H1 (cell line): ENCODE data around the gene SEMA4F. TPM values are rescaled to one million over a fixed set of nuclear protein-coding genes. Genes with fewer than 3 reads are reported as not detected.

Source experiments
- CTCF ChIA-PET: fragments of 300-600 bp; sonication (Branson Sonifier 250); formaldehyde crosslinking; loops from one replicate; lab custom pipeline; 2021; ENCODE audit not compliant: partially characterized antibody; lab: Charles Lee
- POLR2A ChIA-PET: fragments of 300-600 bp; sonication (Branson Sonifier 250); formaldehyde crosslinking; loops from one replicate; lab custom pipeline; 2021; ENCODE audit warnings: inconsistent platforms; ENCODE audit not compliant: partially characterized antibody; lab: Charles Lee
- DNase-seq, 2 experiments: peaks; one replicate each; pipeline versions ENCODE4 v3.0.0 to v3.0.0-alpha.2; 2010 to 2022; ENCODE audit warnings: low spot score in 2 of 2, low read depth in 1 of 2, mixed read lengths in 1 of 2
- FAIRE-seq: peaks from 2 replicates; lab custom pipeline; 2011; peaks lifted over from hg19 to GRCh38; lab: Jason Lieb, UNC
- H2AFZ ChIP-seq: 2 replicates; pipeline ENCODE4 v1.8.1; 2012; ENCODE audit warnings: low read length, inconsistent platforms
- H2AK5ac ChIP-seq: 2 replicates; pipeline ENCODE4 v1.6.1; 2013; ENCODE audit warnings: low read depth, low read length
- H2BK120ac ChIP-seq: replicated peaks from 2 replicates; pipeline ENCODE3; 2013; ENCODE audit warnings: low read depth, low read length, inconsistent platforms
- H2BK12ac ChIP-seq: 2 replicates; pipeline ENCODE4 v1.6.1; 2013; ENCODE audit warnings: low read depth, low read length
- H2BK15ac ChIP-seq: 2 replicates; pipeline ENCODE4 v1.6.1; 2013; ENCODE audit warnings: low read length
- H2BK20ac ChIP-seq: 2 replicates; pipeline ENCODE4 v1.6.1; 2013; ENCODE audit warnings: low read length
- H2BK5ac ChIP-seq: 2 replicates; pipeline ENCODE4 v1.6.1; 2013; ENCODE audit warnings: low read depth, low read length
- H3K14ac ChIP-seq: 2 replicates; pipeline ENCODE4 v1.6.1; 2013; ENCODE audit warnings: inconsistent platforms; ENCODE audit not compliant: insufficient read length
- H3K18ac ChIP-seq: 2 replicates; pipeline ENCODE4 v1.6.1; 2013; ENCODE audit warnings: low read length; ENCODE audit errors: extremely low read depth
- H3K23ac ChIP-seq: 2 replicates; pipeline ENCODE4 v1.6.1; 2013; ENCODE audit warnings: inconsistent platforms; ENCODE audit not compliant: insufficient read length
- H3K23me2 ChIP-seq: 2 replicates; pipeline ENCODE4 v1.6.1; 2013; ENCODE audit warnings: low read depth, low read length
- H3K27ac ChIP-seq: 2 replicates; pipeline ENCODE4 v1.6.1; 2011; ENCODE audit warnings: low read depth, low read length, inconsistent platforms
- H3K27me3 ChIP-seq, 4 experiments: replicated peaks in 1 of 4; 1 replicate in 1 of 4; 2 replicates in 3 of 4; pipeline versions ENCODE4 v1.6.1 to v1.8.1; 2011 to 2013; ENCODE audit warnings: low read length in 3 of 4, mild to moderate bottlenecking in 3 of 4, inconsistent platforms in 2 of 4, mixed read lengths in 2 of 4, moderate library complexity in 1 of 4; ENCODE audit not compliant: control insufficient read depth in 3 of 4, insufficient read depth in 3 of 4; ENCODE audit errors: extremely low read depth in 1 of 4
- H3K36me3 ChIP-seq, 4 experiments: 2 replicates each; pipeline versions ENCODE4 v1.6.1 to v1.8.1; 2011 to 2013; ENCODE audit warnings: mild to moderate bottlenecking in 4 of 4, low read length in 3 of 4, moderate library complexity in 2 of 4, control low read depth in 1 of 4, inconsistent platforms in 1 of 4; ENCODE audit not compliant: insufficient read depth in 4 of 4, control insufficient read depth in 2 of 4
- H3K4ac ChIP-seq: replicated peaks from 2 replicates; pipeline ENCODE3; 2013; ENCODE audit warnings: low read length, low read depth, mixed read lengths, inconsistent platforms; ENCODE audit not compliant: insufficient read length
- H3K4me1 ChIP-seq, 4 experiments: replicated peaks in 1 of 4; 1 replicate in 1 of 4; 2 replicates in 3 of 4; pipeline versions ENCODE4 v1.6.1 to v1.8.1; 2011 to 2013; ENCODE audit warnings: low read length in 3 of 4, inconsistent platforms in 2 of 4, mixed read lengths in 1 of 4; ENCODE audit not compliant: insufficient read depth in 4 of 4, control insufficient read depth in 3 of 4
- H3K4me2 ChIP-seq, 2 experiments: 2 replicates each; pipeline versions ENCODE4 v1.6.1 to v1.8.1; 2011 to 2013; ENCODE audit warnings: low read depth in 2 of 2, low read length in 2 of 2, control low read depth in 1 of 2, inconsistent platforms in 1 of 2, mild to moderate bottlenecking in 1 of 2; ENCODE audit not compliant: insufficient read depth in 1 of 2
- H3K4me3 ChIP-seq, 4 experiments: fragments of 200-600, 300-600 bp in 1 of 4; sonication (generic), shearing (Covaris generic), sonication (Bioruptor Twin) in 1 of 4; 2 replicates each; pipeline versions ENCODE4 v1.5.1 to v1.8.1; 2011 to 2016; ENCODE audit warnings: low read length in 4 of 4, low read depth in 3 of 4, control low read depth in 2 of 4, inconsistent platforms in 2 of 4, mild to moderate bottlenecking in 2 of 4, mixed read lengths in 1 of 4, moderate library complexity in 1 of 4; ENCODE audit not compliant: insufficient read depth in 2 of 4; ENCODE audit errors: extremely low read depth in 1 of 4
- H3K56ac ChIP-seq: replicated peaks from 2 replicates; pipeline ENCODE3; 2013; ENCODE audit warnings: low read depth, mild to moderate bottlenecking, mixed read lengths, low read length, inconsistent platforms; ENCODE audit not compliant: insufficient read length
- H3K79me1 ChIP-seq: 2 replicates; pipeline ENCODE4 v1.6.1; 2013; ENCODE audit warnings: low read depth, low read length, control low read depth
- H3K79me2 ChIP-seq, 2 experiments: 2 replicates each; pipeline versions ENCODE4 v1.6.1 to v1.8.1; 2012 to 2013; ENCODE audit warnings: low read length in 2 of 2, mild to moderate bottlenecking in 2 of 2, inconsistent platforms in 1 of 2; ENCODE audit not compliant: insufficient read depth in 2 of 2, control insufficient read depth in 1 of 2
- H3K9ac ChIP-seq, 4 experiments: replicated peaks in 1 of 4; 1 replicate in 1 of 4; 2 replicates in 3 of 4; pipeline versions ENCODE4 v1.6.1 to v1.8.1; 2011 to 2013; ENCODE audit warnings: low read depth in 3 of 4, low read length in 3 of 4, control low read depth in 2 of 4, mild to moderate bottlenecking in 2 of 4, moderate library complexity in 2 of 4, inconsistent platforms in 1 of 4; ENCODE audit errors: extremely low read depth in 1 of 4
- H3K9me3 ChIP-seq, 2 experiments: 2 replicates each; pipeline versions ENCODE4 v1.6.1 to v1.8.1; 2012 to 2013; ENCODE audit warnings: mild to moderate bottlenecking in 2 of 2, moderate library complexity in 2 of 2, control low read depth in 1 of 2, inconsistent platforms in 1 of 2, low read depth in 1 of 2, low read length in 1 of 2, mixed read lengths in 1 of 2; ENCODE audit not compliant: insufficient read depth in 2 of 2
- H4K20me1 ChIP-seq, 2 experiments: replicated peaks in 1 of 2; 2 replicates each; pipeline versions ENCODE3 to v1.8.1; 2011 to 2013; ENCODE audit warnings: inconsistent platforms in 2 of 2, low read length in 2 of 2, mild to moderate bottlenecking in 1 of 2; ENCODE audit not compliant: insufficient read depth in 2 of 2, control insufficient read depth in 1 of 2
- H4K5ac ChIP-seq: 2 replicates; pipeline ENCODE4 v1.6.1; 2013; ENCODE audit warnings: low read length, low read depth, mixed read lengths, inconsistent platforms; ENCODE audit not compliant: insufficient read length
- H4K8ac ChIP-seq: 2 replicates; pipeline ENCODE4 v1.8.0; 2013; ENCODE audit warnings: mild to moderate bottlenecking, moderate library complexity, low read length, inconsistent platforms; ENCODE audit not compliant: insufficient read depth; ENCODE audit errors: extremely low read depth
- H4K91ac ChIP-seq: replicated peaks from 2 replicates; pipeline ENCODE3; 2013; ENCODE audit warnings: low read length, mixed read lengths, inconsistent platforms; ENCODE audit not compliant: insufficient read length
- CREB1 ChIP-seq: IDR thresholded peaks from 2 replicates; pipeline ENCODE4 v1.6.1; 2012; ENCODE audit warnings: inconsistent platforms
- EZH2 ChIP-seq: fragments of 200-600 bp; sonication (generic); IDR thresholded peaks from 2 replicates; pipeline ENCODE4 v1.7.1; 2012; ENCODE audit warnings: low read depth, mild to moderate bottlenecking, moderate library complexity, low read length, inconsistent platforms; ENCODE audit not compliant: severe bottlenecking
- KDM4A ChIP-seq: IDR thresholded peaks from one replicate; pipeline ENCODE4 v1.7.1; 2012; ENCODE audit warnings: low read depth, mild to moderate bottlenecking, moderate library complexity, low read length, inconsistent platforms; ENCODE audit not compliant: severe bottlenecking
- MAFK ChIP-seq: IDR thresholded peaks from 2 replicates; pipeline ENCODE4 v1.6.1; 2012; ENCODE audit warnings: low read depth, mild to moderate bottlenecking, improper control_type of control experiment, low read length
- NANOG ChIP-seq: IDR thresholded peaks from 2 replicates; pipeline ENCODE4 v1.6.1; 2011; ENCODE audit warnings: low read length, low read depth, mild to moderate bottlenecking, inconsistent platforms; ENCODE audit not compliant: insufficient read depth, poor library complexity, severe bottlenecking
- RAD21 ChIP-seq, 2 experiments: IDR thresholded peaks in 1 of 2; conservative IDR thresholded peaks in 1 of 2; 2 replicates each; pipeline ENCODE4 v1.6.1; 2011; ENCODE audit warnings: low read depth in 2 of 2, low read length in 2 of 2, improper control_type of control experiment in 1 of 2, inconsistent platforms in 1 of 2, mild to moderate bottlenecking in 1 of 2, moderate library complexity in 1 of 2
- RBBP5 ChIP-seq: IDR thresholded peaks from 2 replicates; pipeline ENCODE4 v1.7.1; 2012; ENCODE audit warnings: low read depth, mild to moderate bottlenecking, inconsistent platforms, low read length, moderate library complexity, borderline replicate concordance
- SIX5 ChIP-seq: IDR thresholded peaks from 2 replicates; pipeline ENCODE4 v1.6.1; 2011; ENCODE audit warnings: mild to moderate bottlenecking, low read depth, low read length
- YY1 ChIP-seq: IDR thresholded peaks from 2 replicates; pipeline ENCODE4 v1.6.1; 2011; ENCODE audit warnings: low read depth, mild to moderate bottlenecking, low read length
- ZNF274 ChIP-seq: IDR thresholded peaks from 2 replicates; pipeline ENCODE4 v1.7.0; 2012; ENCODE audit warnings: low read length, borderline replicate concordance; ENCODE audit errors: extremely low read depth
- WGBS, 2 experiments: shearing (Covaris generic) in 1 of 2; methylation state at CpG; one replicate each; pipeline versions ENCODE4 v1.1.6 to v1.1.7; 2013 to 2015; ENCODE audit warnings: low lambda C conversion rate in 2 of 2, mixed read lengths in 2 of 2, inconsistent platforms in 1 of 2, low coverage in 1 of 2, missing lambda C conversion rate in 1 of 2; ENCODE audit not compliant: insufficient replicate concordance in 2 of 2, insufficient coverage in 1 of 2, insufficient read length in 1 of 2; ENCODE audit errors: extremely low coverage in 1 of 2, missing lambda C conversion rate in 1 of 2; 5-methylcytosine and 5-hydroxymethylcytosine counted together
- polyA plus RNA-seq, 7 experiments: library from polyadenylated mRNA; depleted of rRNA in 3 of 7; stranded (reverse) in 5 of 7; unstranded in 2 of 7; fragments of >200 nt in 5 of 7; fragments of 200-250 nt in 2 of 7; gene quantifications; 1 replicate in 5 of 7; 2 replicates in 1 of 7; 4 replicates in 1 of 7; pipeline versions ENCODE4 v1.2.1 to v1.2.3, GENCODE V29; 2011 to 2013; ENCODE audit warnings: missing spikeins in 2 of 7, mixed read lengths in 2 of 7
- total RNA-seq: library from RNA; stranded (reverse); fragmentation: NEBNext Ultra II Directional; extraction: Animal tissue kit (Norgen Biotek cat#: 25700); gene quantifications from 2 replicates; pipeline ENCODE4 v1.2.1, GENCODE V29; 2021
- TF ChIP-seq, protein P1 (sequence below), 3 experiments: IDR thresholded peaks; 1 replicate in 2 of 3; 2 replicates in 1 of 3; pipeline versions ENCODE4 v1.5.1 to v1.6.1; 2011; ENCODE audit warnings: low read length in 3 of 3, mild to moderate bottlenecking in 3 of 3, inconsistent platforms in 2 of 3, low read depth in 1 of 3, moderate library complexity in 1 of 3; ENCODE audit not compliant: insufficient read depth in 1 of 3; ENCODE audit errors: control extremely low read depth in 1 of 3

SEMA4F gene
- total and polyA plus RNA-seq, 2 of the 8 experiments (the other 6 are each of a cell fraction or from before 2014, with no cell fraction given) = 3.3 to 3.4 TPM

DNA sequence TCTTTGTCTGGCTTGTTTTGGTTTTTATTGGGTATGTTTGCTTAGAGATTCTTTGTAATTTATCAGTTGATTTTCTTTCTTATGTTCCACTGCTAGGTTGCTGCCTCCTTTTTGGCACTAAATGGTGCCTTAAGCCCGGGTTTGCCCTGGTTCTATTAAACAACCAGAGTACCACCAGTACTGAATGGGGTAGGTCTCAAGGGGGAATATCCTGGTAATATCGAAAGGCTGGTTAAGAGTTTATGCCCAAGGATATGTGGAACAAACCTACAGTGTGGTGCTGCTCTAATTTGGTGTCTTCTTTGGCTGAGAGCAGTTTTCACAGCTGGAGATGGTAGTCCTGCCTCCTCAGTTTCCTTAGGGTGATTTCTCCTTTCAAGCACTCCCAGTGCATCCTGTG lies 76.5 kb downstream of the SEMA4F start:
- no peak overlapping the region for H3K4me2 ChIP-seq
- no peaks in the 10 kb centered on the region for H3K27me3 ChIP-seq
- FAIRE-seq = no peak
- no peak overlapping the region for H2BK120ac ChIP-seq
- peaks cover 0 to 6% (median 2%) of the 10 kb centered on the region in 4 experiments; a peak in 4 of 7 replicates for H3K4me1 ChIP-seq
- H4K91ac ChIP-seq = no peak overlapping the region
- no peaks in the 10 kb centered on the region for H3K9me3 ChIP-seq
- H3K27ac ChIP-seq = no peak overlapping the region
- H2BK5ac ChIP-seq = no peak overlapping the region
- H3K23me2 ChIP-seq = no peaks in the 10 kb centered on the region
- 0 out of 2 replicates have a peak overlapping the region, but pooled peaks have one; percentile 53 for H2AK5ac ChIP-seq
- POLR2A ChIA-PET = interaction anchor here (2.4 kb wide), 1 partner anchor 104 kb away, joined by 7 read pairs; no protein-coding TSS in a partner anchor
- H3K79me1 ChIP-seq = no peaks in the 10 kb centered on the region
- H4K20me1 ChIP-seq = no peaks in the 10 kb centered on the region
- H2BK15ac ChIP-seq = no peak overlapping the region
- no peak overlapping the region; the same call in 1 of the 2 replicates for H2BK12ac ChIP-seq
- no peak overlapping the region for H3K14ac ChIP-seq
- CTCF ChIA-PET = interaction anchor here (7.1 kb wide), 1 partner anchor 16 kb away, joined by 43 read pairs; no protein-coding TSS in a partner anchor
- H3K36me3 ChIP-seq = no peaks in the 10 kb centered on the region
- no peak overlapping the region for H2BK20ac ChIP-seq
- no peak overlapping the region for H3K23ac ChIP-seq
- H3K4me3 ChIP-seq = no peak overlapping the region
- no peak overlapping the region for H4K5ac ChIP-seq
- 94% methylated on average over 2 of the region's 2 CpGs; no CpG with 5 or more reads in 1 of the 2 experiments for WGBS, 2 experiments
- H3K79me2 ChIP-seq = no peaks in the 10 kb centered on the region
- H2AFZ ChIP-seq = no peak overlapping the region
- H3K4ac ChIP-seq = no peak overlapping the region
- H3K9ac ChIP-seq = no peak overlapping the region
- no peak for DNase-seq
- no peak overlapping the region for H3K56ac ChIP-seq
- H3K18ac ChIP-seq = no peak overlapping the region
- no peak overlapping the region for H4K8ac ChIP-seq
- TF ChIP-seq SIX5 (no peak), NANOG (no peak), RBBP5 (no peak), KDM4A (no peak), CREB1 (no peak), YY1 (no peak), ZNF274 (no peak), EZH2 (no peak), RAD21 (IDR thresholded peaks at IDR 0.05 in 1 of 2, conservative IDR thresholded peaks at IDR 0.05 in 1 of 2; ENCODE audit: low read depth in 2 of 2, low read length in 2 of 2) (no peak), MAFK (no peak)
- TF ChIP-seq, protein P1, sequence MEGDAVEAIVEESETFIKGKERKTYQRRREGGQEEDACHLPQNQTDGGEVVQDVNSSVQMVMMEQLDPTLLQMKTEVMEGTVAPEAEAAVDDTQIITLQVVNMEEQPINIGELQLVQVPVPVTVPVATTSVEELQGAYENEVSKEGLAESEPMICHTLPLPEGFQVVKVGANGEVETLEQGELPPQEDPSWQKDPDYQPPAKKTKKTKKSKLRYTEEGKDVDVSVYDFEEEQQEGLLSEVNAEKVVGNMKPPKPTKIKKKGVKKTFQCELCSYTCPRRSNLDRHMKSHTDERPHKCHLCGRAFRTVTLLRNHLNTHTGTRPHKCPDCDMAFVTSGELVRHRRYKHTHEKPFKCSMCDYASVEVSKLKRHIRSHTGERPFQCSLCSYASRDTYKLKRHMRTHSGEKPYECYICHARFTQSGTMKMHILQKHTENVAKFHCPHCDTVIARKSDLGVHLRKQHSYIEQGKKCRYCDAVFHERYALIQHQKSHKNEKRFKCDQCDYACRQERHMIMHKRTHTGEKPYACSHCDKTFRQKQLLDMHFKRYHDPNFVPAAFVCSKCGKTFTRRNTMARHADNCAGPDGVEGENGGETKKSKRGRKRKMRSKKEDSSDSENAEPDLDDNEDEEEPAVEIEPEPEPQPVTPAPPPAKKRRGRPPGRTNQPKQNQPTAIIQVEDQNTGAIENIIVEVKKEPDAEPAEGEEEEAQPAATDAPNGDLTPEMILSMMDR (IDR thresholded peaks at IDR 0.05; ENCODE audit: control extremely low read depth in 1 of 3, insufficient read depth in 1 of 3, low read depth in 1 of 3, low read length in 3 of 3) = no peak
